ENCODE results near the gene SUFU.
A peak's percentile ranks its signal among the peaks of the same experiment; 100 is the strongest.
"Not testable (repeated sequence)": the region's sequence is repeated elsewhere in the genome, so short reads cannot be mapped to it uniquely, and the experiment has no call there.

SUFU gene

DNA sequence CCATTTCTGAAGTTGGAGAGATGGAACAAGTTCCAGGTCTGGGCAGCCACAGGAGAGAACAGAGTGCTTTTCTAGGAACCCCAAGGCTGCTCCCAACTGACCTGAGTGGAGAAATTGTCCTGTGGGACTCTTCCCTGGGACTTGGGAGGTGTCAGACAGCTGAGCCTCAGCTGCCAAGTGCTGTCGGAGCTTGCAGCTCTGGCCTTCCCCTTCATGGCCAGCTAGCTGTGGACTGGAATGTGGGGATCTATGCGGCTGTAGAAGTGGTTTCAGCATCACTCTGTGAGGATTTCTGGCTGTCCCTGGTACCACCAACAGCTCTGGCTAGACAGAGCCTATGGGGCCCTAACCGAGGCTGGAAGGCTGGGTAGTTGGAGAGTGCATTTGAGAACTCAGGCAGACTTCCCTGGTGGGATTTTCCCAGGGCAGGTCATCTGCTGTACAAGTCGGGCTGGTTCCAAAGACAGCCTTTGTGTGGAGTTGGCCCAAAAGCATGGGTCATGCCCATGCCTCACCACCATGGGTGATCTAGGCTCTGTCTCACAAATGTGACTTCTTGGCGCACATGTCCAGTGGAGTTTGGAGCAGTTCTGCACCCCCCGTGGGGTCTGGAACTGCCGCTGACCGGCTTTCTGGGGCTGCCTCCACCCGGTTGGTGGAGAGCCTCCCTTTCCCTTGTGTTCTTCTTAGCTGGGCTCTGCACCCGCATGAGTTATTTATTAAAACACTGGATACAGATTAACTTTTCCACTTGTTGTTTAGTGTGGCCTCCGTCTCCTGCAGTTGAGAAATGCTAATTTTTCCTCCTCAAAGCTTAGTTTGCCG lies 10.9 kb downstream of the SUFU start:
- DNase-seq (ENCODE audit: low read depth), result no peak

DNA sequence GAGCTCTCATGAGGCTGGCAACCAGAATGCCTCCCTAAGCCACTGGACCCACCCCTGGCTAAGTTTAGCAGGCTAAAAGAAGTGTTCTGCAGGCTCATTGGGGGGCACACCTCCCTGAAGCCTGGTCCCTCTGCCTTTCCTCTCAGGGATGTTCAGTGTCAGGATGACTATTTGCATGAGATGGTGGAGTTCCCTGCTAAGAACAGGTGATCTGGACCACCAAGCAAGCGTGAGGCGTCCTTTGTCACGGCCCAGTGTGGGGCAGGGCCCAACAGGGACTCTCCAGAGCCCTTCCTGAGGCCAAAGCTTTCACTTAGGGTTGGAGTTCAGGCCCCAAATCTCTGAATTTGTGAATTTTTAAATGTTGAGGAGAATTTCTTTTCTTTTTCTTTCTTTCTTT lies 12.0 kb downstream of the SUFU start:
- DNase-seq (ENCODE audit: low read depth), result no peak

DNA sequence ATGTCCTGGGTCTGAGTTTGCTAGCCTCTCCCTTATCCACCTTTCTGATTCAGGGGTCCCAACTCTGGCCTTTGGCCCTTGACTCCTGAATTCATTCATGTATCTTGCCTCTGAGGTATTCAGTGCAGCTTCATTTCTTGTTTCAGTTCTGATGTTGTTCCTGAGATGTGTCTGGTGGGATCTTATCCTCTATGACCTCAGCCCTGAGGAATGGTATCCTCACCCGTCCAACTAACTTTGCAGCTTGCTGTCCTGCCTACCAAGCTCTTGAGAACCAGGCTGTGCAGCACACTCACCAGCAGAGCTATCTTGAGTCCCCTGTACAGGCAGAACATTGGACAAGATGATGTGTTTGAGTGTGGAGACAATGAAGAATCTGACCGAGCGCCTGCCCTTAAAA lies 13.8 kb downstream of the SUFU start:
- no peak for DNase-seq (ENCODE audit: low read depth)

DNA sequence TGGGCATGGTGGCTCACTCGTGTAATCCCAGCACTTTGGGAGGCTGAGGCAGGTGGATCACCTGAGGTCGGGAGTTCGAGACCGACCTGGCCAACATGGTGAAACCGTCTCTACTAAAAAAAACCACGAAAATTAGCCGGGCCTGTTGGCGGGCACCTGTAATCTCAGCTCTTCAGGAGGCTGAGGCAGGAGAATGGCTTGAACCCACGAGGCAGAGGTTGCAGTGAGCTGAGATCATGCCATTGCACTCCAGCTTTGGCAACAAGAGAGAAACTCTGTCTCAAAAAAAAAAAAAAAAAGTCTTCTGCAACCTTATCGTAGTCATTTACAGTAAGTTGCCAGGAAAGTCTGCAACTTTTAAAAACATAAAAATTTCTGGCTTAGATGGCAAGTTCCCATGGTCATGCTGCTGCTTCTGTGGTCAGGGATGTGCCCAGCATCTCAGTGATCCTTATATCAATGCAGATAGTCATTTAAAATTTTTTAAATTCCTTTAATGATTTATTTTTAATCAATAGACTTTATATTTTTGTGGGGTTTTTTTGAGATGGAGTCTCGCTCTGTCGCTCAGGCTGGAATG lies 15.6 kb downstream of the SUFU start:
- no peak for DNase-seq (ENCODE audit: low read depth)

DNA sequence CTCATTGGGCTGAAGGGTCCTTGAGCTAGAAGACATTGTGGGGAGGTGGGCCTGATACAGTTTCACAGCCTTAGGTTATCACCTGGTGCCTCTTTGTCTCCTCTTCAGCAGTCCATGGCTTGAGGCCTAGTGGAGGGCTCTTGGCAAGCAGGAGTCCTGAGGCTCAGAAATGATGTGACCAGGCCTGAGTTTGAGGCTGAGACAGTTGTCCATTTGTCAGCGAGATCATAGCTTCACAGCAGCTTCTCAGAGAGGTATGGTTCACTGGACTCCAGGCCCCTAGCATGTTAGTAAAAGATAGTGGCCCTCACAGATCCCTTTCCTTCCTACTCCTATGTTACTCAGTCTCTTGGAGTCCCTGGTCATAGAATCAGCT lies 19.1 kb downstream of the SUFU start:
- no peak for DNase-seq (ENCODE audit: low read depth)

DNA sequence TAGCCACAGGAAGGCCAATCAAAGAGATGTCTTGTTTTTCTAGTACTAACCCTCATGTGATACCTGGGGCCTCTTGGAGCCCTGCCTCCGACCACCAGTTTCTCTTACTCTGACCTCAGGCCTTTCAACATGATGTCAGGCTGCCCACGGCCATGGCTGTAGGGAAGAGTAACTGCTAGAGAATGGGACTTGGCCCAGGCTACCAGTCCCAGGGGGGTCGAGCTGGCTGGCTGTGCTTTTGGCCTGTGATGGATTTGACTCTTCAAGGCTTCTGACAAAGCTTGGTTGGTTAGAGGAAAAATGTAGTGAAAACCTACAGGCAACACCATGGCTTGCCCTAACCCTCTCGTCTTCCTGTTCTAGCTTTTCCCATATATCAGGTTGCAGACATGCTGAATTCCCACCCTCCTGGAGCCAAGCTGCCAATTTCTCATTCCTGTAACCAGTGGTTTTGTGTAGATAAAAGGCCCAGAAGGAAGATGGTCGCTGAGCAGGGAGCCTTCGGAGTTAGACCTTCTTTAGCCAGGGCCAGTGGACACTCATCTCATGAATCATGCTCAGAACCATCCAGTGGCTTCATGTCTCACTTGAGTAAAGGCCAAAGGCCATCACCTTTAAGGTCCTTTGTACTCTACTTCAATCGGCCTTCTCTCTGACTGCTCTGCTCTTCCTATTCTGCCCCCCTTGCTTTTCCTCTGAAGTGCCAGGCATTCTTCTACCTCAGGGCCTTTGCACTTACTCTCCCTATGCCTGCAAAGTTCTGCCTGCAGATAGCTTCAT lies 19.7 kb downstream of the SUFU start:
- DNase-seq (ENCODE audit: low read depth), result peak; percentile 80

DNA sequence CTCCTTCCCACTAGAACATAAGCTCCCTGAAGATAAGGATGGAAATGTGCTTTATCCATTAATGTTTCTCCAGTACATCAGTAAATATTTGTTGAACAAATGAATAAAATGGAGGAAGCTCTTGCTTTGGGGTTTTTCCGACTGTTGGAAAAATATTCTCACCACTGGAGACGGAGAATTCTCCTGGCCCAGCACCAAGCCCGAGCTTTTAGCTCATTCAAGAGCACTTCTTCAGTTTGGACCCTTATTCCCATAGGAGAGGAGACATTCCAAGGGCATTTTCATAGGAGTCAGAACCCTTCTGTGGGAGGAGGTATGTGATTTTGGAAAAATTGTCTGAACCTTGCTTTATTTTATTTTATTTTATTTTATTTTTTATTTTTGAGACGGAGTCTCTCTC lies 21.0 kb downstream of the SUFU start:
- DNase-seq (ENCODE audit: low read depth), result no peak

DNA sequence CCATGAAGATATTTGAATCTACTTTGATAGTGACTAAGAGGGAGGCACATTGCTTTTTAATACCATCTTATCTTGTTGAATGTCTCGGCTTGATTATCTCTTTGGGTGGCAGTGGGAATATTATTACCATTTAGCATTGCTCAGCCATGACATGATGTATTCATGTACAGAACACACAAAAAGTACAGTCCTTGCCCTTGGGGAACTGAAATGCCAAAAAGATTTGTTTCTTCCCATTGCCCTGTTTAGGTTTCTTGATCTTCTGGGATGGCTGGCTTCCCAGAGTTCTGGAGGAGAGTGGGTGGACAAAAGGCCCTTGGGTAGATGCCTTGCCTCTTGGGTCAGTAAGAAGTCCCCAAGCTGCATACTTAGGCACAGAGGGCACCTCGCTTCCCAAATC lies 23.8 kb downstream of the SUFU start:
- DNase-seq (ENCODE audit: low read depth), result no peak

DNA sequence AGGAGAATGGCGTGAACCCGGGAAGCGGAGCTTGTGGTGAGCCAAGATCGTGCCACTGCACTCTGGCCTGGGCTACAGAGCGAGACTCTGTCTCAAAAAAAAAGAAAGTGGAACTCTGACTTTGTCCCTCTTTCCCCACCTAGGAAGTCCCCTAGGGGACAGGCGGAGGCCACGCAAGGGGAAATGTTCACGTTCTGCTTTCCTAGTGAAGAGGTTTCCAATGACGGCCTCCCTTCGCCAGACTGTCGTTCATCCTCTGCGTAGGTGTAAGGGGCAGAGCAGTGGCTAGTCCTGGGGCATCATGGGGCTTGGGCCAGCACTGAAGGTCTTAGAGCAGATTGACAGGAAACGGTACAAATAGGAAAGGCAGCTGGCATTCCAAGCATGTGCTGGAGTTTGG lies 30.6 kb downstream of the SUFU start:
- no peak for DNase-seq (ENCODE audit: low read depth)

DNA sequence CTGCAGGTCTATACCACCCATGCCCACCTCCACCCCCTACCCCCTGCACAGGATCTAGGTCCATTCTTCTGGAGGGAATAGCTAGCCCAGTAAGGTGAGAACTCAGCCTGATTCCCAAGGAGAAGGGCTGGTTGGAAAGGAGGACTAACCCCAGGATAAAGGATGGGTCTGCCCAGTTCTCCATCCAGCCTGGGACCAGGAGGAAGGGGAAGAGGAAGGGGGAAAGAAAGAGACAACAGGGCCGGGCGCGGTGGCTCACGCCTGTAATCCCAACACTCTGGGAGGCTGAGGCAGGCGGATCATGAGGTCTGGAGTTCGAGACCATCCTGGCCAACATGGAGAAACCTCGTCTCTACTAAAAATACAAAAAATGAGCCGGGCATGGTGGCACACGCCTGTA lies 31.2 kb downstream of the SUFU start:
- DNase-seq (ENCODE audit: low read depth), result not testable (repeated sequence)

DNA sequence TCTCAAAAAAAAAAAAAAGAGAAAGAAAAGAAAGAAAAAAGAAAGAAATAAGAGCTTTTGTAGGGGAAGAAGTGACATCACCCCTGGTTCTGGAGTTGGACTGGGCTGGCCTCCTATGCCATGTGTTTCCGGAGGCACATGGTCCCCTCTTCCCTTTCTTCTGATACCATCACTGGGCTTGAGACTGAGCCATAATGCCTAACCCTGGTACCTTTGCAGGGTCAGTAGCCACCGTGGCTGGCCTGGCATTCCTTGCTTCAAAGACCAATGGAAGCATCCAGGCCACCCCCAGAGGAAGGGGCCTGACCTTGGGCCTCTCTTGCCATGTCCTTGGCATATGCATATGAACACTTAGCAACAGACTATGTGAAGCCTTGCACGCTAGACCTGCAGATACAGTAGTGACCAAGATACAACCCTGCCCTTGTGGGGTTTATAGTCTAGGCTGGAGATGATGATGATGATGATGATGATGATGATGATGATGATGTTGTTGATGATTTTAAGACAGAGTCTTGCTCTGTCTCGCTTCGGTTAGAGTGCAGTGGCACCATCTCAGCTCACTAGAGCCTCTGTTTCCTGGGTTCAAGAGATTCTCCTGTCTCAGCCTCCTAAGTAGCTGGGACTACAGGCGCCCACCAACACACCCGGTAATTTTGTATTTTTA lies 31.8 kb downstream of the SUFU start:
- DNase-seq (ENCODE audit: low read depth), result no peak

DNA sequence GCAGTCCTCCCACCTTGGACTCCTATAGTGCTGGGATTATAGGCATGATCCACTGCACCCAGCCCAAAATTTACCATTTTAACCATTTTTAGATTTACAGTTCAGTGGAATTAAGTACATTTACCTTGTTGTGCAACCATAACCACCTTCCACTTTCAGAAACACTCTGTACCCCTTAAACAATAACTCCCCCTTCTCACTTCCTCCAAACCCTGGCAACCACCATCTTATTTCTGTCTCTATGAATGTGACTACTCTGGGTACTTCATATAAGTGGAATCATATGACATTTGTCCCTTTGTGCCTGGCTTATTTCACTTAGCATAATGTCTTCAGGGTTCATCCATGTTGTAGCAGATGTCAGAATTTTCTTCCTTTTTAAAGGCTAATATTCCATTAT lies 33.6 kb downstream of the SUFU start:
- no peak for DNase-seq (ENCODE audit: low read depth)

DNA sequence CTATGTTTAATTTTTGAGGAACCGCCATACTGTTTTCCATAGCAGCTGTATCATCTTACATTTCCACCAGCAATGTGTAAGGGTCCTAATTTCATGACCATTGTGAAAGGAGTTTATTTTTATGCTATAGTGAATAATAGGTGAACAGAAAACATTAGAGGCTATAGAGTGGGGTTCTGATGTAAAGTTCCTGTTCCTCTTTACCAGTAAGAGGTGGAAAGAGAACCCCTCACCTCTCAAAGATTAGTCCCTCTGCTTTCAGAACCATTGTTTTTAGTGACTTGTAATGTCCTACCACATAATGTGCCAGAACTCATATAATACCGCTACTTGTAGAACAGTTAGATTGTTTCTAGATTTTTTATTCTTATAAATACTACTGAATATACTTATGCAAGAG lies 34.2 kb downstream of the SUFU start:
- no peak for DNase-seq (ENCODE audit: low read depth)

DNA sequence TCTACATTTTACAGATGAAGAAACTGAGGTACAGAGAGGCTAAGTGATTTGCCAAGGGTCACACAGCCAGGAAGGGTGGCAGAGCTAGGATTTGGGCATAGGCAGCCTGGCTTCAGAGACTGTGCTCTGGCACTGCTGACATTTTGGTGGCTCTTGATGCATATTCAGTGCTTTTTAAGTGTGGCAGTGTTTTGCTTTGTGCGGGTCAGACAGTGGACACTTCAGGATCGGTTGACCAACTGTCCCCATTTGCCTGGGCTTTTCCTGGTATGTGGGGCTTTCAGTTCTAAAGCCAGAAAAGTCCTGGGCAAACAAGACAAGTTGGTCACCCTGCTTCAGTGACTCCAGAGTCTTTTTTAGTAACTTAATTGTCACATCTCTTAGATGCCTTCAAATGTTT lies 35.0 kb downstream of the SUFU start:
- no peak for DNase-seq (ENCODE audit: low read depth)

DNA sequence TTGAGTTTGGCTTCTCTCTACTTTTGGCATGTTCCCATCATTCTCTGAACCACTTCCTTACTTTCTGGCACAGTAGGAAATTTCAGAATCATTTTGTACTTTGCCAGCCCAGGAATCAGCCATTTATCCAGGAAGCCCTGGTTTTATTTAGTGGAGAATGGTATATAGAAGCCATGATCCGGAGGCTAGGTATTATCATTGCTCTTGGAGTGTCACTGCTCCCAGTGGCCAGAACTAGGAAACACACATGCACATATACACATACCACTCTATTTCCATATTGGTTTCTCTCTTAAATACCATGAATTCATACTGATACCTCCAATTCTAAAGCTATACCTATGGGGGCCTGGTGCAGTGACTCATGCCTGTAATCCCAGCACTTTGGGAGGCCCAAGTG lies 36.3 kb downstream of the SUFU start:
- no peak for DNase-seq (ENCODE audit: low read depth)

DNA sequence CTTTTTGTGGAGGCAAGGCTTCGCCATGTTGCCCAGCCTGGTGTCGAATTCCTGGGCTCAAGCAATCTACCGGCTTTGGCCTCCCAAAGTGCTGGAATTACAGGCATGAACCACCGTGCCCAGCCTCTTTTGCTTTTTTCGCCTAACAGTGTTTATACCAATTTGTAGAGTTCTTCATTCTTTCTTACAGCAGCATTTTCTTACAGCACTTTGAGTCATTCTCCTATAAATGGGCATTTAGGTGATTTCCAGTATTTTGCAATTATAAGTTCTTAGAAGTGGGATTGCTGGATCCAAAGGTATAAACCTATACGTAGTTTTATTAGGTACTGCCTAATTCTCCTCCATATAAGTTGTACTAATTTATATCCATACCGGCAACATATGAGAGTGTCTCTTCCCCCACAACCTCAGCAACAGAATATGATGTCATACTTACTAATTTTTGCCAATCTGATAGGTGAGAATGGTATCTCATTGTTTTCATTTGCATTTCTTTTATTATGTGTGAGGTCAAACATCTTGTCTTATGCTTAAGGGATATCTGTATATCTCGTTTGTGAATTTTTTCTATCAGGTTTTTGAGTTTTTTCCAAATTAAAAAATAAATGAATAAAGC lies 39.1 kb downstream of the SUFU start:
- DNase-seq (ENCODE audit: low read depth), result no peak

DNA sequence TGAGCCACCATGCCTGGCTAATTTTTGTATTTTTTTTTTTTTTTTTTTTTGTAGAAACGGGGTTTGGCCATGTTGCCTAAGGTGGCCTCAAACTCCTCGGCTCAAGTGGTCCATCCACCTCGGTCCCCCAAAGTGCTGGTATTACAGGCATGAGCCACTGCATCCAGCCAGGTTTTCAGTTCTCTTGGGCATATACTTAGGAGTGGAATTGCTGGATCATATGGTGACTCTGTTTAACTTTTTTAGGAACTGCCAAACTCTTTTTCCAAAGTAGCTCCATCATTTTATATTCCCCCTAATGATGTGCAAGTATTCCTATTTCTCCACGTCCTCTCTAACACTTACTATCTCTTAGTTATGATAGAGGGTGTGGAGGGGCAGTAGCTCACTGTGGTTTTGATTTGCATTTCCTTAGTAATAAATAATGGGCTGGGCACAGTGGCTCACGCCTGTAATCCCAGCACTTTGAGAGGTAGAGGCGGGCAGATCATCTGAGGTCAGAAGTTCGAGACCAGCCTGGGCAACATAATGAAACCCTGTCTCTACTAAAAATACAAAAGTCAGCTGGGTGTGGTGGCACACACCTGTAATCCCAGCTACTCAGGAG lies 41.6 kb downstream of the SUFU start:
- DNase-seq (ENCODE audit: low read depth), result no peak

DNA sequence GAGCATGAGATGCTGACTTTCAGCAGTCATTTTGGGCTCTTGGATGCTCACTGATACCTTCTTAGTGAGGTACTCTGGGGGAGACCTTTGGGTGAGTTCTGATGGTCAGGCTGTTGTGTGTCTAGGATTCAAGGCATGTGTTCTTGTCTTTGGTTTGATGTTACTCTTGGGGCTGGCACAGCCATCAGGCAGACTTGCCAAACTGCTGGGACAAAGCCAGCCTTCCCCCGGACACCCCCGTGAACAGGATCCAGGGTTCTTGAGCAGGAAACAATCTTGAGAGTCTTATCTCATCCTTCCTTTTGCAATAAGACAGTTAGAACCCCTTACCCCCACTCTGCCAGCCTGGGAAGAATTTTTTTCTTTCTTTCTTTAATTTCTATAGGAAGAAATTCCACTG lies 42.2 kb downstream of the SUFU start:
- DNase-seq (ENCODE audit: low read depth), result no peak

DNA sequence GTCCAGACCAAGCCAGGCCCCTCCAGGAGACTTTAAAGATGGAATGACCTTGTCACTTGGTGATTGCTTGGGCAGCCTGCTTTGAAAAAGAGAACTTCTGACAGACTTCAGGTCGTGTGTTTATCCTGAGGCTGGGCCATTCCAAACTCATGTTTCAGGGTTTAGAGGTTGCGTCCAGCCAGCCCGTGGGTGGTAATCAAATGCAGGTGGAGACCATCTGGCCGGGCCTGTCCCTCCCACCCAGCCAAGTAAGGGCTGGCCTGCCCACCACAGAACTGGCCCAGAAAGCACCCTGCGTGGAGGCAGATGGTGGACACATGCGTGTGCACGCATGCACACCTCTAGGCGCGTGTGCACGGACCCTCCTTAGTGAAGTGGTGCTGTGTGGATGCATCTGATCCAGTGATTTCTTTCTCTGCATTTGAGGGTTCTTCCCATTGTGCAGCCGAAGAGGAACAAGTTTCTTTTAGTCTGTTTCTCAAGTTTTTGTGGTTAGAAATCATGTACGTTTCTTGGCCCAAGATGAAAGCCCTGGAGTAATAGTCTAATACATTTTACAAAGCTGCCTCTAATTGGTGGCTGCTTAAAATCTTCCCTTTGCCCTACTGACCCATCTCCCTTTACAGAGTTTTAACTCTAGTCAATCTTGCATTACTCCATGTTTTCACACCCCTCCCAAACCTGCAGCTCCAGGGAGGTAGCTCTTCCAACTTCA lies 43.0 kb downstream of the SUFU start:
- DNase-seq (ENCODE audit: low read depth), result no peak

DNA sequence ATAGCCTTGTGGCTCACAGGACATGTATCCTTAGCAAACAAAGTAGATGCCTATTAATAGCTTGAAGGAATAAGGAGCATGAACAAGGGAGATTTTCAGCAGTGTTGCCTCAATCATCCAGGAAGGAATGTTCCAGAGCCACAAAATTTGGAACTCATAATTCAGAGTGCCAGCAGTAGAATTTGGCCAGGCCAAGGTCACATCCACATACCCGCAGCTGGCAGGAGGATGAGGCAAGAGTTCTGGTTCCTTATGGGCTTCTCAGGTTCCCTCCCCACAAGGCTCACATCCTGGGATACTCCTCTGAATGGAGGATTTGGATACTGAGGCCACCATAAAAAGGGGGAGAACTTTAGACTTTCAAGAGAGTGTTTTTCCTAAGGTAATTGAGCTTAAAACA lies 45.8 kb downstream of the SUFU start:
- no peak for DNase-seq (ENCODE audit: low read depth)

DNA sequence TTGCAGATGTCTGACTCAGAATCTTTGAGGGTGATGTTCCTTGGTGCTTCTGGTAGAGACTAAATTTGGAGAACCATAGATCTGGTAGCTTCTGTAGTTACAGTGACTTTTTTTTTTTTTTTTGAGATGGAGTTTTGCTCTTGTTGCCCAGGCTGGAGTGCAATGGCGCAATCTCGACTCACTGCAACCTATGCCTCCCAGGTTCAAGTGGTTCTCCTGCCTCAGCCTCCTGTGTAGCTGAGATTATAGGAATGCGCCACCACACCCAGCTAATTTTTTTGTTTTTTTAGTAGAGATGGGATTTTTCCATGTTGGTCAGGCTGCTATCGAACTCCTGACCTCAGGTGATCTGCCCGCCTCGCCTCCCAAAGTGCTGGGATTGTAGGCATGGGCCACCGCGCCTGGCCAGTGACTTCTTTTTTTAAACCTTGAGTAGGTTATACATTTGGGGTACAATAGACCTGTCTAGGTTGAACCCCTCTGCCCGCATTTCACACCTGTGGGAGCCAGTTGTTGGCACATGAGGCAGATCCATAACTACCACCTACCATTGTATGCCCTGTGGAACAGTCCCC lies 47.0 kb downstream of the SUFU start:
- DNase-seq (ENCODE audit: low read depth), result no peak

Data from stromal cell of bone marrow (primary cell).